ENCODE results near the gene BRIX1.

GRCh38 chr5:34915139-34915855, at the start of gene BRIX1, which contains the start of gene RAD1:
- TF ChIP-seq POLR2A (IDR thresholded peaks at IDR 0.05), result peak; percentile 76
- TF ChIP-seq, protein P1, sequence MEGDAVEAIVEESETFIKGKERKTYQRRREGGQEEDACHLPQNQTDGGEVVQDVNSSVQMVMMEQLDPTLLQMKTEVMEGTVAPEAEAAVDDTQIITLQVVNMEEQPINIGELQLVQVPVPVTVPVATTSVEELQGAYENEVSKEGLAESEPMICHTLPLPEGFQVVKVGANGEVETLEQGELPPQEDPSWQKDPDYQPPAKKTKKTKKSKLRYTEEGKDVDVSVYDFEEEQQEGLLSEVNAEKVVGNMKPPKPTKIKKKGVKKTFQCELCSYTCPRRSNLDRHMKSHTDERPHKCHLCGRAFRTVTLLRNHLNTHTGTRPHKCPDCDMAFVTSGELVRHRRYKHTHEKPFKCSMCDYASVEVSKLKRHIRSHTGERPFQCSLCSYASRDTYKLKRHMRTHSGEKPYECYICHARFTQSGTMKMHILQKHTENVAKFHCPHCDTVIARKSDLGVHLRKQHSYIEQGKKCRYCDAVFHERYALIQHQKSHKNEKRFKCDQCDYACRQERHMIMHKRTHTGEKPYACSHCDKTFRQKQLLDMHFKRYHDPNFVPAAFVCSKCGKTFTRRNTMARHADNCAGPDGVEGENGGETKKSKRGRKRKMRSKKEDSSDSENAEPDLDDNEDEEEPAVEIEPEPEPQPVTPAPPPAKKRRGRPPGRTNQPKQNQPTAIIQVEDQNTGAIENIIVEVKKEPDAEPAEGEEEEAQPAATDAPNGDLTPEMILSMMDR (IDR thresholded peaks at IDR 0.05), result peak in 3 of 4 donors; percentile 16 to 28 (median 23)
